Retinal pigment epithelial cell (primary cell): Measurements from ENCODE around the gene ZDHHC1.

Experiments used
- DNase-seq: peaks from one replicate; pipeline ENCODE4 v3.0.0-alpha.2; 2010; ENCODE audit warnings: low read depth
- H3K4me3 ChIP-seq: 2 replicates; pipeline ENCODE4 v1.5.1; 2011; ENCODE audit warnings: mild to moderate bottlenecking, low read length, control low read depth, moderate library complexity
- CTCF ChIP-seq: conservative IDR thresholded peaks from 2 replicates; pipeline ENCODE4 v1.5.1; 2011; ENCODE audit warnings: low read depth, low read length, control low read depth, inconsistent platforms

The ZDHHC1 gene

GRCh38 chr16:67447508-67448076, 31.3 kb upstream of the ZDHHC1 start:
- H3K4me3 ChIP-seq, result no peak overlapping the region

GRCh38 chr16:67446968-67447507, 30.8 kb upstream of the ZDHHC1 start:
- no peak for DNase-seq
- TF ChIP-seq CTCF, result no peak
- H3K4me3 ChIP-seq, result no peak overlapping the region

More at GRCh38 chr16:67447508-67448076, 31.3 kb upstream of the ZDHHC1 start:
- DNase-seq, result no peak
- peak; percentile 42 for TF ChIP-seq CTCF

- H3K4me3 ChIP-seq, result no peak overlapping the region
- no peak for TF ChIP-seq CTCF
- DNase-seq, result no peak
Measured at GRCh38 chr16:67445913-67446907, 29.9 kb upstream of the ZDHHC1 start.

- DNase-seq, result no peak
- no peak overlapping the region for H3K4me3 ChIP-seq
- peak; percentile 37 for TF ChIP-seq CTCF
Measured at GRCh38 chr16:67445441-67445912, 29.2 kb upstream of the ZDHHC1 start.

DNA sequence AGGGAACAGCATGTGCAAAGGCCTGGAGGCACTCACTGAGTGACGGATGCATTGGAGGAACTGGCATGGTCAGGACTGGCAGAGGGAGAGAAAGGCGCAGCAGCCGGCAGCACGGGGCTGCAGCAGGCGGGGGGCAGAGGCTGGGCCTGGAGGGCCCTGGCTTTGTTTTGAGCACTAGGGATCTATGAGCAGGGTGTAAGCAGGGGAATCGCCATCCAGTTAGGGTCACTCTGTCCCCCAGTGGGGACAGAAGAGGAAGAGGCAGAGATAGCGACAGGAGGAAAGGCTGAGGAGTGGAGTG, 28.8 kb upstream of the ZDHHC1 start:
- DNase-seq, result no peak
- TF ChIP-seq CTCF, result no peak
- no peak overlapping the region for H3K4me3 ChIP-seq

DNA sequence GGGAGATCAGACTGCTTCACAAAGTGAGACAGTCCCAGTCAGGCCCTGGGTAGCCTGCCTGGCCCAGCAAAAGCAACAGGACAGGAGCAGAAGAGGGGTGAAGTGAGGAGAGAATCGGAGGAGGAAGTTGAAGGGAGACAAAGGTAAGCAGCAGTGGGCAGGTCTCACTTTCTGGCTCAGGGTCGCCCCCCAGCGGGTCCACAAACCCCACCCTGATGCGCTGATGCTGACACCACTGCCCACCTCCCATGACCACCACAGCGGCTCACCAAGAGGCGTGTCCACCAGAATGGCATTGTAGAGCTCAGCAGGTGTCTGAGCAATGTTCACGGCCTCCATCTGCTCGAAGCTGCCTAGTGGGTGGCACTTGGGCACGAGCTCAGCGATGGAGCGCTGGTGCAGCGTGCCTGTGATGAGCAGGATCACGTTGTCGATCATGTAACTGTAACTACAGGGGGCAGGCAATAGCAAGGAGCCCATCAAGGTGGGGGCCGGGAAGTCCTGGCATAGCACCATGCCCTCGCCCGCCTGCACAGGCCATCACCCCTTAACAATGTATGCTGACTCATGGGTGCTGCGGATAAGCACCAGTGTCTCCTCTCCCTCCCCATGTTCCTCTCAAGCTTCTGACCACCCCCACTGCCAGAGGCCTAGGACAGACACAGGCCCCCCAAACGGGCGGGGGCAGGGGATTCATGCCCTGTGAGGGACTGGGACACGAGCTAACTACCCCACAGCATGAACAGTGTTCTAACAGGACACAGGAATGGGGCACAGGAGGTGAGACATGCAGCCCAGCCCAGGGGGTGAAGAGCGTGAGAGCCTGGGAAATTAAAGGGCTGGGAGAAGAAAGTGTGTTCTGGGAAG, 28.2 kb upstream of the ZDHHC1 start:
- no peak for DNase-seq
- H3K4me3 ChIP-seq, result no peak overlapping the region
- TF ChIP-seq CTCF, result no peak
